K562 (cell line): ENCODE measurements around the gene BAIAP2. TPM values are rescaled to one million over a fixed set of nuclear protein-coding genes. Genes with fewer than 3 reads are reported as not detected.

Source experiments
- ATAC-seq: fragments of 200-7000 bp; cut with Tn5 transposase; 3 replicates; pipeline ENCODE4 v1.9.1; 2020; ENCODE audit warnings: moderate library complexity
- BruUV-seq: library from RNA; stranded (reverse); fragments of 400-500 nt; replicated peaks from 2 replicates; lab custom pipeline; 2021; lab: Mats Ljungman, UMichigan
- CTCF ChIA-PET: fragments of 300-600 bp; formaldehyde crosslinking; extraction: SDS; loops from one replicate; lab custom pipeline; 2021; ENCODE audit warnings: low intra/inter-chr PET ratio; lab: Yijun Ruan, JAX
- POLR2A ChIA-PET: fragments of 300-600, 350-650 bp; sonication (Branson Sonifier 250); formaldehyde crosslinking; extraction: SDS; loops from one replicate; lab custom pipeline; 2021; ENCODE audit warnings: antibody characterized with exemption, inconsistent platforms; lab: Yijun Ruan, JAX
- DNase-seq, 4 experiments: peaks; one replicate each; pipeline versions ENCODE4 v3.0.0 to v3.0.0-alpha.2; 2011 to 2018; ENCODE audit warnings: low spot score in 3 of 4, mixed read lengths in 3 of 4; ENCODE audit errors: extremely low read depth in 1 of 4
- FAIRE-seq: peaks from 2 replicates; lab custom pipeline; 2011; peaks lifted over from hg19 to GRCh38; lab: Jason Lieb, UNC
- H2AFZ ChIP-seq: 2 replicates; pipeline ENCODE4 v1.6.0; 2011; ENCODE audit warnings: low read depth, low read length, control low read depth, inconsistent platforms
- H3K27ac ChIP-seq: fragments of 200-600 bp; 3 replicates; pipeline ENCODE4 v1.8.0; 2011; ENCODE audit warnings: low read depth, mild to moderate bottlenecking, control low read depth, inconsistent platforms, low read length, moderate library complexity, mixed read lengths; ENCODE audit errors: extremely low read depth
- H3K27me3 ChIP-seq, 2 experiments: fragments of 300-600 bp in 1 of 2; 2 replicates in 1 of 2; 3 replicates in 1 of 2; pipeline versions ENCODE4 v1.6.0 to v1.8.0; 2011; ENCODE audit warnings: inconsistent platforms in 2 of 2, low read length in 2 of 2, mild to moderate bottlenecking in 1 of 2, mixed read lengths in 1 of 2, moderate library complexity in 1 of 2; ENCODE audit not compliant: control insufficient read depth in 2 of 2, insufficient read depth in 2 of 2
- H3K36me3 ChIP-seq: fragments of 300-600 bp; 3 replicates; pipeline ENCODE4 v1.8.0; 2011; ENCODE audit warnings: mild to moderate bottlenecking, low read length, inconsistent platforms; ENCODE audit not compliant: control insufficient read depth, insufficient read depth
- H3K4me1 ChIP-seq, 2 experiments: fragments of 200-600 bp in 1 of 2; replicated peaks in 1 of 2; 2 replicates in 1 of 2; 3 replicates in 1 of 2; pipeline versions ENCODE4 v1.5.1 to v1.8.0; 2011; ENCODE audit warnings: inconsistent platforms in 2 of 2, low read length in 2 of 2, mild to moderate bottlenecking in 1 of 2, mixed read lengths in 1 of 2, moderate library complexity in 1 of 2; ENCODE audit not compliant: control insufficient read depth in 2 of 2, insufficient read depth in 2 of 2
- H3K4me2 ChIP-seq: 2 replicates; pipeline ENCODE4 v1.6.1; 2011; ENCODE audit warnings: low read length, control low read depth, inconsistent platforms, mixed read lengths; ENCODE audit not compliant: insufficient read depth
- H3K4me3 ChIP-seq: fragments of 200-600 bp; sonication (generic), shearing (Covaris generic); 2 replicates; pipeline ENCODE4 v1.5.1; 2016; ENCODE audit warnings: control low read depth, inconsistent platforms
- H3K79me2 ChIP-seq: fragments of 200-600 bp; 3 replicates; pipeline ENCODE4 v1.8.0; 2011; ENCODE audit warnings: low read length, inconsistent platforms; ENCODE audit not compliant: control insufficient read depth, insufficient read depth
- H3K9ac ChIP-seq, 2 experiments: 2 replicates each; pipeline versions ENCODE4 v1.6.0 to v1.6.1; 2011; ENCODE audit warnings: low read depth in 2 of 2, low read length in 2 of 2, control low read depth in 1 of 2, inconsistent platforms in 1 of 2, mild to moderate bottlenecking in 1 of 2, mixed read lengths in 1 of 2; ENCODE audit not compliant: insufficient read depth in 1 of 2
- H3K9me1 ChIP-seq: one replicate; pipeline ENCODE4 v1.6.0; 2011; ENCODE audit warnings: inconsistent platforms, mild to moderate bottlenecking, low read length, moderate library complexity; ENCODE audit not compliant: control insufficient read depth, insufficient read depth
- H3K9me3 ChIP-seq: replicated peaks from 2 replicates; pipeline ENCODE4 v1.5.1; 2011; ENCODE audit warnings: low read depth, low read length, inconsistent platforms; ENCODE audit not compliant: control insufficient read depth, insufficient read depth
- H4K20me1 ChIP-seq: replicated peaks from 2 replicates; pipeline ENCODE4 v1.6.1; 2011; ENCODE audit warnings: low read length, inconsistent platforms, mixed read lengths; ENCODE audit not compliant: control insufficient read depth, insufficient read depth
- IRF1 ChIP-seq: sonication (generic); formaldehyde crosslinking; IDR thresholded peaks from 2 replicates; pipeline ENCODE4 v1.8.0; 2022; ENCODE audit warnings: missing genetic modification reagents, mild to moderate bottlenecking, borderline replicate concordance
- MBD2 ChIP-seq: sonication (generic); IDR thresholded peaks from 2 replicates; pipeline ENCODE4 v1.6.1; 2016; ENCODE audit warnings: low read depth, borderline replicate concordance
- ZNF780A ChIP-seq: fragments of 250-450 bp; sonication (Bioruptor Pico); IDR thresholded peaks from 2 replicates; pipeline ENCODE4 v1.5.0; 2021; ENCODE audit warnings: mild to moderate bottlenecking
- WGBS: fragments of 100-300 bp; shearing (Covaris generic); methylation state at CpG from one replicate; pipeline ENCODE4 v1.1.6; 2016; ENCODE audit warnings: low coverage, mixed read lengths; ENCODE audit not compliant: insufficient coverage; ENCODE audit errors: missing lambda C conversion rate; 5-methylcytosine and 5-hydroxymethylcytosine counted together
- in situ Hi-C: fragments of 300-500 bp; cut with MboI; formaldehyde crosslinking; loops from 4 replicates; pipeline ENCODE4 v1.15.0; 2018; ENCODE audit warnings: inconsistent platforms, mixed read lengths
- intact Hi-C: fragments of 100-400 bp; cut with micrococcal nuclease; formaldehyde crosslinking; loops from 2 replicates; pipeline ENCODE4 v1.14.2; 2022
- polyA plus RNA-seq, 8 experiments: library from polyadenylated mRNA; depleted of rRNA in 4 of 8; stranded (reverse) in 5 of 8; unstranded in 3 of 8; fragments of >200 nt; fragmentation: Nextera tagmentation in 2 of 8; fragmentation: Illumina TruSeq in 1 of 8; extraction: Ambion mirVana in 2 of 8; extraction: Trizol in 1 of 8; gene quantifications; 2 replicates each; pipeline versions ENCODE4 v1.2.1 to v1.2.3, GENCODE V29; 2011 to 2014; ENCODE audit warnings: inconsistent platforms in 1 of 8, missing spikeins in 1 of 8
- total RNA-seq, 7 experiments: library from RNA; depleted of rRNA in 6 of 7; stranded (reverse); fragments of >200 nt in 6 of 7; fragmentation: Illumina TruSeq in 2 of 7; extraction: Trizol in 2 of 7; gene quantifications; 2 replicates each; pipeline versions ENCODE4 v1.2.1 to v1.2.3, GENCODE V29; 2011 to 2021; ENCODE audit warnings: low replicate concordance in 1 of 7

The BAIAP2 gene
- total and polyA plus RNA-seq, 9 of the 15 experiments (the other 6 are each of a cell fraction or from before 2014, with no cell fraction given) = 2.3 to 51.6 (median 18.4) TPM

DNA sequence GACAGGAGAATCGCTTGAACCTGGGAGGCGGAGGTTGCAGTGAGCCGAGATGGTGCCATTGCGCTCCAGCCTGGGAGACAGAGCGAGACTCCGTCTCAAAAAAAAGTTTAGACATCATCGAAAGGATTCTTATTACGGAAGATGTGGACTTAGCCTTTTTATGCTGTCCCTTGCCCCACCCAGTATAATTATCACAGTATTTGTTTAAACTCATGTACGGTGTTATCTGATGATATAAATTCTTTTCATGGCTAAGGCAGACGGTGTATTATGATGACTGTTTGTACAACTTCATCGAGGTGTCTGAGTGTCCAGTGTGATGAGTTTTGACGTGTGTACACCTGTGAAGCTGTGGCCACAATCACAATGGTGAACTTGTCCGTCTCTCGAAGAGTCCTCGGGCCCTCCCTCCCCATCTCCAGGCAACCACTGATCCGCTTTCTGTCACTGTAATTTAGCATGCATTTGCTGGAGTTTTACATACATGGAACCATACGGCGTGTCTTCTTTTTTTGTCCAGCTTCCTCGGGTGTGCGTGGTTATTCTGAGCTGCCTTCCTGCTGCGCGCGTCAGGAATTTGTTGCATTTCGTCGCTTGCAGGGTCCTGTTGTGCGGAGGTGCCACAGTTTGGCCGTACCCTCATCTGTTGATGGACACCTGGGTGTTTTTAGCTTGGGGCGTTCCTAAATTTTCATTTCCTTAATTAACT lies 26.2 kb downstream of the BAIAP2 start:
- H4K20me1 ChIP-seq = peaks cover 3% of the 10 kb centered on the region
- DNase-seq = no peak
- H3K4me3 ChIP-seq = no peak overlapping the region
- H3K79me2 ChIP-seq = no peaks in the 10 kb centered on the region; the same call in 2 of the 3 replicates
- TSS peak; percentile 27 for BruUV-seq
- no peak for TF ChIP-seq ZNF780A (CRISPR knock-in tag)
- TF ChIP-seq MBD2 = no peak
- TF ChIP-seq IRF1 (CRISPR knock-in tag) = no peak
- no peak for ATAC-seq
- 86% methylated on average over 28 of the region's 28 CpGs for WGBS
- CTCF ChIA-PET = no interaction called here
- peaks cover 5% of the 10 kb centered on the region for H3K9me1 ChIP-seq
- H3K4me1 ChIP-seq = peaks cover 17 to 56% of the 10 kb centered on the region in 2 experiments
- H3K27me3 ChIP-seq = no peaks in the 10 kb centered on the region
- no peak overlapping the region for H3K9ac ChIP-seq
- intact Hi-C loops (no loop called here), in situ Hi-C loops (no loop called here)
- no peak overlapping the region for H2AFZ ChIP-seq
- H3K36me3 ChIP-seq = peaks cover 44% of the 10 kb centered on the region; the same call in 2 of the 3 replicates
- POLR2A ChIA-PET = no interaction called here
- no peak overlapping the region for H3K27ac ChIP-seq
- no peak overlapping the region for H3K4me2 ChIP-seq
- no peaks in the 10 kb centered on the region for H3K9me3 ChIP-seq
- no peak for FAIRE-seq
